ENCODE data around the gene OR51Q1.

DNA sequence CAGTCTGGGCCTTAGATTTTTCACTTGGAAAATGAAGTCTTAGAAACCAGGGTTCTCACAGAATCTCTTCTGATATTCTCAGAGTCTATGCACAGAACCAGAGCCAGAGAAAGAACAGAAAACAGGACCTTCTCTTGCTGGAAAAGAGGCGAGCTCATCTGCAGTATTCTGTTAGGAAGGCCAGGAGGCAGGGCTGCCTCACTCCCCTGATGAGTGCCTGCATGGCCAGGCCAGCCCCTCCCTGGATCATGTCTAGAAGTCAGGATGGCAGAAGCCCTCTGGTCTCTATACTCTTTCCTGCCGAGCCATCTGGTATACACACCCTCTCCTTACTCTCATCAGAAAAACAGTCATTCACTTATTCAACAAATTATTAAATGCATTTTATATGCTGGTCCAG lies 37.6 kb upstream of the OR51Q1 start:
- TF ChIP-seq, protein P1, sequence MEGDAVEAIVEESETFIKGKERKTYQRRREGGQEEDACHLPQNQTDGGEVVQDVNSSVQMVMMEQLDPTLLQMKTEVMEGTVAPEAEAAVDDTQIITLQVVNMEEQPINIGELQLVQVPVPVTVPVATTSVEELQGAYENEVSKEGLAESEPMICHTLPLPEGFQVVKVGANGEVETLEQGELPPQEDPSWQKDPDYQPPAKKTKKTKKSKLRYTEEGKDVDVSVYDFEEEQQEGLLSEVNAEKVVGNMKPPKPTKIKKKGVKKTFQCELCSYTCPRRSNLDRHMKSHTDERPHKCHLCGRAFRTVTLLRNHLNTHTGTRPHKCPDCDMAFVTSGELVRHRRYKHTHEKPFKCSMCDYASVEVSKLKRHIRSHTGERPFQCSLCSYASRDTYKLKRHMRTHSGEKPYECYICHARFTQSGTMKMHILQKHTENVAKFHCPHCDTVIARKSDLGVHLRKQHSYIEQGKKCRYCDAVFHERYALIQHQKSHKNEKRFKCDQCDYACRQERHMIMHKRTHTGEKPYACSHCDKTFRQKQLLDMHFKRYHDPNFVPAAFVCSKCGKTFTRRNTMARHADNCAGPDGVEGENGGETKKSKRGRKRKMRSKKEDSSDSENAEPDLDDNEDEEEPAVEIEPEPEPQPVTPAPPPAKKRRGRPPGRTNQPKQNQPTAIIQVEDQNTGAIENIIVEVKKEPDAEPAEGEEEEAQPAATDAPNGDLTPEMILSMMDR (IDR thresholded peaks at IDR 0.05 in 4 of 5, conservative IDR thresholded peaks at IDR 0.05 in 1 of 5) = no peak
- TF ChIP-seq POLR2A (IDR thresholded peaks at IDR 0.05) = no peak

All from gastrocnemius medialis (tissue), 4 donors.